Stimulated activated CD8-positive, alpha-beta memory T cell treated with anti-CD3 and anti-CD28 coated beads, Interleukin-4, amount 100 ng/mL, for 4 hours (primary cell): ENCODE measurements around the gene MMRN2.
"Not testable (repeated sequence)": the region's sequence is repeated elsewhere in the genome, so short reads cannot be mapped to it uniquely, and the experiment has no call there.

ENCODE experiments used
- DNase-seq, 2 donors: peaks; one replicate each; pipeline ENCODE4 v3.0.0-alpha.2; 2020; ENCODE audit warnings: low read depth in 2 of 2, low spot score in 1 of 2

Gene MMRN2

DNA sequence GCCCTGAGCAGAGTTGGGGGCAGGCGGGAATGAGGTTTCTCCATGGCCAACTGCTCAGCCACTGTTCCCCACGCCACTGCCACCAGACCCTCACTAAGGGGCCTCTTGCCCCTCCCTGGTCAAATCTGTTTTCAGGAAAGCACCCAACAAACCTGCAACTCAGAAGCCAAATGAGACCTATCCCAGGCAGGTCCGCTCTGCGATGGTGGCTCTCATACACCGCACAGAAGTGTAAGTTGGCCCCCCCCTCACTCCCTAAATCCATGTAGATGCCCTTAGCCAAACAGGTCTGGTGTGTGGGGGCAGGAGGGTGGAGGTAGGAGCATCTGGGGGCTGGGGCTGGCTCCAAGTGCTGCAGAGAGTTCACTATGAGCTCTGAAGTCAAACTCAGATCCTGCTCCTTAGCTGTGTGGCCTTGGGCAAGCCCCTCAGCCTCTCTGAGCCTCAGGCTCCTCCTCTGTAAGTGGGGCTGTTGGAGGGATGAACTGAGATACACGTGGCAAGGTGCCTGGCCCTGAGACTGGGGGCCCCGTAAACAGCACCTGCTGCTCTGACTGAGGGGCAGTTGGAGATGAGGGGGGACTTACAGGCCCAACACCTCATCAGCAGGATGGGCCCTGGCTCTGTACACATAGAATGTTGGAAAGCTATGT is 1.1 kb downstream of the MMRN2 start:
- no peak for DNase-seq

DNA sequence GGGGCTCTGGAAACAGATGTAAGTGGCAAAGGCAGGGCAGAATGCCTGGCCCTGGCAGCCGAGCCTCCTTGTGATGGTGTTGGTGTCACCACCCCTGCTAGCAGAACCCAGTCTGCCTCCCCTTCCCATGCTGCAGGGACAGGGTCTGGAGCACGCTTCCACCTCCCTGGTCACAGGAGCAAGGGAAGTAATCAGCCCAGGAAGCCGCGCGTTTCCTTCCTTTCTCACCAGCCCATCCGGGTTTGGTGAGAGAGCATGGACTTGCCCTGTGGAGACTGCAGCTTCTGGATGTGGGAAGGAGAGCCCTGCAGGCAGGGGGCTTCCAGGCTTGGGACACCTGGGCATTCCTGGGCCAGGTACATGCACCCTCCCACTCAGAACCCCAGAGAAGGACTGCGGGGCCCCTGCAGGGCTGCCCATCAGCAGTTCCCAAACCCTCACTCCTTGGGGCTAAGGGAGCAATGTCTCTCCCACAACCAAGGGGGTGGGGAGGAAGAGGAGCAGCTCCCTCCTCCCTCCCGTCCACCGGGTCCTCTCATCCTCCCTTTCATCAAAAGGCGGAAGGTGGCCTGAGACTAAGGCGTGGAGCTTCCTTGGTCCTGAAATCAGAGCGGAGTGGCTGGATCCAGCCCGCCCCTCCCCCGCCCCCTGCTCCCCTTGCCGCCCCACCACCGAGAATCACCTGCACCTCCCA is 1.8 kb downstream of the MMRN2 start:
- DNase-seq: no peak

DNA sequence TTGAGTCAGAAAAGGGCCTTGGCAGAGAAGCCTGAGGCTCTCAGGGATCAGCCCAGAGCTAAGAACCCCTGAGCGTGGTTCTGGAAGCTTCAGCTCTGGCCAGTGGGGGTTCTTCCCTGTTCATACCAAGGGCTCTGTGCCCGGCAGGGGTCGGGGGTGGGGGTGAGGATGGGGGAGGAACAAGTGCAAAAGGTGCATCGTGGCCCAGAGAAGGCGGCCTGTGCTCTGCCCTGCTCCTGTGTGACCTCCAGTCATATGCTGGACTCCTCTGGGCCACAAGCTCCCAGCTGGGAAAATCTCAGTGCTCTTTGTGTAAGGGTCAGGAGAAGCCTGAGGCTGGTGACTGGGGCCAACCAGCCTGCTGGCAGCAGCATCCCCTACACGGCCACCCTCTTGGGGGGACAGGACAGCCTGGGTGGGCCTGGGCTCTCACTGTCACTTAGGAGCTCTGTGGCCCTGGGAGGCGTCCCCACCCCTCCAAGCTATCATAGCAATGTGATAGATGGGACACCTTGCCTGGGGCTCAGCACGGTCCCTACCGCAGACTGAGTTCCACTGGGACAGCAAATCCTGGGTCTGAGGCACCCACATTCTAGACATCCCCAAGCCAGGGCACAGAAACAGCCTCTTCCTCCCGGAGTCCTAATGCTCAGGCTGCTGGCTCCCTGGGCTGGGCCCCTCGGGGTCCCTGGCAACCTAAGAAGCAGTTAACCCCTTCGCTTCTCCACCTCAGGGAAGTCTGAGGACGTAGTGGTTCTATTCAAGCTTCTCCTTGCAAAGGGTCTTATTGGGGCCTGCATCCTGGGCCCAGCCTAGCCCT is 2.5 kb downstream of the MMRN2 start:
- DNase-seq: no peak

DNA sequence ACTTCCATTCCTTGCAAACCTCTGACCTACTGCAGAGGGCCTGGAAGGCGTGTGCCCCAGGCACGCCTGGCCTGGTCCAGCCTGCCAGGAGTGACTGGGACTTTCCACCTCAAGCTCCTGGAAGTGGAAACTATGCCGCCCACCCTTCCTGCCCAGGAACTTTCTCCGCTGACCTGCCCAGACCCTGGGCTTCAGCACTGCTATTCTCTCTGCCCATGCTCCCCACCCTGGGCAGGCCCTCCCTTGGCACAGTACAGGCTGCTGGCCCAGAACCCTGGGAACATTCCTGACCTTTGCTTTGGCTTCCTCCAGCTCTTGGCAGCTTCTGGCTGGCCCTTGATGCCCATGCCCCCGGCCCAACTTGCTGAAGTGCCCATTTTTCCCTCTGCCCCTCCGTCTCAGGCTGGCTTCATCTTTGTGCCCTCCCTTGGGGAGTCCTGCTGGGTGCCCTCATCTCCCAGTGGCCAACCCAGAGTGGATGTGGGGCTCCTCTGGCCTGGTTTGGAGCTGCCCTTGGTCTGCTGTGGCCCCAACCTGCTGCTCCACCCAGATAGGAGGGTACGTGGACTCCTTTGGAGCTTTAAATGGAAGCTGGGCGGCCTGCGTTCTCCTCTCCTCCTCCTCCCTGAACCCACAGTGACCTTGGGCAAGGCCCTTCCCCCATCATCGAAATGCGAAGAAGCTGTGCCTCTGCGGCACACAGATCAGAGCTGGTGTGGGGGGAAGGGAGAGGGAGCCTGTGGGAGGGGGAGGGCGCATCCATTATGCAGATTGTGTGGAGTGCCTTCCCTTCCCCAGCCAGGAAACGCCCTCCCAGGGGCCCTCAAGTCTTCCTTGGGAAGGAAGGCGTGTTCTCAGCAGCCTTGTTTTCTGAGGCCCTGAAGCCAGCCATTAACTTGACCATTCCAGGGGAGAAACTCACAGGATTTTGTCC is 3.4 kb downstream of the MMRN2 start:
- DNase-seq: no peak

GRCh38 chr10:86952697-86953096 is 4.7 kb downstream of the MMRN2 start:
- DNase-seq: not testable (repeated sequence)

GRCh38 chr10:86952106-86952505 is 5.3 kb downstream of the MMRN2 start:
- no peak for DNase-seq

DNA sequence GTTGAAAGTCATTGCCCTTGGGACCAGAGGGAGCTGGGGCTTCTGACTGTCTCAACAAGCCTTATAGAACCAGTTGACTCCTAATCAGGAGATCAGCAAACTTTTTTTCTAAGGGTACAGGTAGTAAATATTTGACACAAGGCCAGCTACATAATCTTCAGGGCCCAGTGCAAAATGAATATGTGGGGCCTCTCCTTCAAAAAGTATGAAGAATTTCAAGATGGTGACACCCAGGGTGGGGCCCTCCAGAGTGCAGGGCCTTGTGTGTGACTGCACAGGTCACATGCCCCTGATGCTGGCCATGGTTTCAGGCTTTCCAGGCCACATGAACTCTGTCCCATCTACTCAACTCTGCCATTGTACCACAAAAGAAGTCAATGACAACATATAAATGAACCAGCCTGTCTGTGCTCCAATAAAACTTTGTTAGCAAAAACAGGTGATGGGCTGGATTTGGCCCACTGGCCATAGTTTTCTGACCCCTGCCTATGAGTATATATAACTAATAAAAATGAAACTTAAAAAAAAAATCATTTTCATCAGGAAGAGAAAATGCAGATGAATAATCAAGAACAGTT is 6.1 kb downstream of the MMRN2 start:
- no peak for DNase-seq

GRCh38 chr10:86950349-86950748 is 7.1 kb downstream of the MMRN2 start:
- DNase-seq: no peak

DNA sequence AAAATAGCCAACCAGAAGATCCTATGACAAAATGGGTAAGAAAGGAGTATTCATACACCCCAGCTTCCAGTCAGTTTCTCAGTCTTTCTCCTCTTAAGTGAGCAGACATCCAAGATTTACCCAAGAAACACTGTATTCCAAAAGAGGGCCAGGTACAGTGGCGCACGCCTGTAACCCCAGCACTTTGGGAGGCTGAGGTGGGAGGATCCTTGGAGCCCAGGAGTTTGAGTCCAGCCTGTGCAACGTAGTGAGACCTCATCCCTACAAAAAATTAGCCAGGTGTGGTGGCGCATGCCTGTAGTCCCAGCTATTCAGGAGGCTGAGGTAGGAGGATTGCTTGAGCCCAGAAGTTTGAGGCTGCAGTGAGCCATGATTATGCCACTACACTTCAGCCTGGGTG is 9.6 kb downstream of the MMRN2 start:
- not testable (repeated sequence) for DNase-seq

GRCh38 chr10:86946213-86947155 is 10.9 kb downstream of the MMRN2 start:
- no peak for DNase-seq

DNA sequence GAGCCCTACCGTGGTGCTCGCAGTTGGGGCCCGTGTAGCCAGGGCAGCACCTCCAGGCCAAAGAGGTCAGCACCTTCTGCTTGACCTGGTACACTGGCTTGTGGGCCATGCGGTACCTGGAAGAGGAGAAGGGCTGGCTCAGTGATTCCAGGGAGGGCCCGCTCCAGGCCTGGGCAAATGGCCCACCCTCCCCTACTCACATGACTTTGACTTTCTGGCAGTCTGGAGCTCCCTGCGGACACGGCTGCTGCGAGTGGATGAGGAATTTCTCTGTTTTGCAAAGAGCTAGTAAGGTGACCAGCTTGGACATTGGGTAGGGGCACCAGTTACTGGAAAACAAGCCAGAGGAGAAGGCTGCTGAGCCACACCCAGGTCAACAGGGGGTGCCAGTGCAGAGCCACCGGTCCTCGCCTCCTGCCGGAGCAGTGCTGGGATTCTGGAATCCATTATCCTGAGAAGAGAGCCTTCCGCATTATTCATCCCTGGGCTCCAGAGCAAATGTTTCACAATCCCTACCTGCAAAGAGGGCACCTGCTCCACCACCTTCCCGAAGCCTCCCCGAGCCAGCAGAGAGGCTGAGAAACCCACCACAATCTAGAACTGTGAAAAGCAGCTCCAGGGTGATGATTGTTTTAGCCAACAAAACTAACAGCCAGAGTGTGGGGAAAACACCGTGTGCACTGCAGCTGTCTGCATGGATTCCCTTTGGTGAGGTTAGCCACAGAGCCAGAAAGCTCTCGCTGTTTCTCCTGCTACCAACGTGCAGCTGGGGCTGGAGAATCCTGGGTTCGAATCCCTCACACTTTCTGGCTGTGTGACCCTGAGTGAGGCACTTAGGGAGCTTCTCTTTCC is 11.8 kb downstream of the MMRN2 start:
- no peak for DNase-seq

DNA sequence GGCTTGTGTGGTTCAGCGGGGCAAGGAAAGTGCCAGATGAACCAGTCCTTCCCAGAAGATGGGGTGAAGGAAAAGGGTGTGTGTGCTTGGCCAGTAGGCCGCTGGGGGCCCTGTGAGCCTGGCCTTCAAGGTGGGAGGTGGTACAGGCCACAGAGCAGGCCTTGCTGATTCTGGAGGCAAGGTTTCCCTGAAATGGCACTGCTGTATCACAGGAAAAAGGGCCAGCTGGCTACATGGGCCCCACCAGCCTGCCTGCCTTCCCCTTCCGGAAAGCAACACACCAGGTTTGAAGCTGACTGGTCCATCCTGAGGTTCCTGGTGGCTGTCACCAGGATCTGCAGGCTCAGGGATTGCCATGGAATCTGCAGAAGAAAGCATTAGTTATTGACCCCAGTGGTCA is 12.5 kb downstream of the MMRN2 start:
- DNase-seq: no peak

- DNase-seq: no peak
These were observed 12.9 kb downstream of the MMRN2 start for GRCh38 chr10:86944471-86944870.

DNA sequence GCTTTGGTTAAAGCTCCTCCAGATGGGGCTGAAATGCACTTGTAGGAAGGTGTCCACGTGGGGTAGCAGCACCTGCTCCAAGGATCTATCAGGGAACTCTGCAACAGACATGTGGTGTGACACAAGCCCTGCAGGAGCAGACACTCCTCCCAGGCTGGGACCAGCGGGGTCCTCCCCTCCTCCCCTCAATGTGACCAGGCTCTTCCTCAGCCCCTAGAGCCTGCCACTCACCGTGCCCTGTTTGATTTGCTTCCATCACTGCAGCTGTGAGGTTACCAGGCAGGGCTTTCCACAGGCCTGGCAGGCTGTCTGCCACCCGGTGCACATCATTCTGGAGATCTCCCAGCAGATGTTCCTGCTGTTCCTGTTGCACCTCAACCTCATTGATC is 13.4 kb downstream of the MMRN2 start:
- DNase-seq: no peak

- no peak for DNase-seq
These were observed 13.9 kb downstream of the MMRN2 start for GRCh38 chr10:86943316-86944030.

DNA sequence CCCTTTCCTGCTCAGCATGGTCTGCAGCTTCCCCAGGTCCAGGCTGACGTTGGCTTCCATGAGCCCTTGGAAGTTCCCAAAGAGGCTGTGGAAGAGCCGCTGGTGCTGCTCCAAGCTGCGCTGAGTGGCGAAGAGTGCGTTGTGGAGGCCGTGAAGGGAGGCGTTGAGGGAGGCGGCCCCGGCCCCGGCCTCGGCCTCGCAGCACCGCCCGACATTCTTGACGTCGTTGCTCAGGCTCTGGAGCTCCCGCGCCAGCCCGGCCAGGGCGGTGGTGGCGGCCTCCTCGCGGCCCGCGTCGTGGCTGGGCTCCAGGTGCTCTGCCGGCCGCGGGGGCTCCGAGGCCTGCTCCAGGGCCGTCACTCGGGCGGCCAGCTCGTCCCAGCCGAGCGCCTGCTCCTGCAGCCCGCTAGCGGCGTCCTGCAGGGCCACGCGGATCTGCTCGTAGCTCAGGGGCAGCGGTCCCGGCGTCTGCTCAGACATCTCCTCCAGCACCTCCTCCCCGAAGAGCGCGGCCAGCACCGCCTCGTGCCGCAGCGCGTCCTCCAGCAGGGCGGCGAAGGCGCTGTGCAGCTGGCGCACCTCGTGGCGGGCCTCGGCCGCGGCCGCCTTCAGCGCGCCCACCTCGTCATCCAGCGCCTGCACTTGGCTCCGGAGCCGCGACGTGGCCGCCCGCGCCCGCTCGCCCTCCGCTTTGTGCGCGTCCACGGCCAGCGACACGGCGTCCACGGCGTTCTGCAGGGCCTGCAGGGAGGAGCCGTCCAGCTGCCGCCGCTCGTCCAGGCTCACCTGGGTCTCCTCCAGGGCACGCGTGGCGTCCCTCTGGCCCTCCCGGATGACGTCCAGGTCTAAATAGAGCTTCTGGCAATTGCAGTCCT is 14.7 kb downstream of the MMRN2 start:
- no peak for DNase-seq

GRCh38 chr10:86941991-86942421 is 15.4 kb downstream of the MMRN2 start:
- DNase-seq: no peak
